H1 (cell line): ENCODE measurements around the gene AKR1C3. TPM values are rescaled to one million over a fixed set of nuclear protein-coding genes. Genes with fewer than 3 reads are reported as not detected.

Source experiments
- YY1 ChIP-seq: IDR thresholded peaks from 2 replicates; pipeline ENCODE4 v1.6.1; 2011; ENCODE audit warnings: low read depth, mild to moderate bottlenecking, low read length
- polyA plus RNA-seq, 7 experiments: library from polyadenylated mRNA; depleted of rRNA in 3 of 7; stranded (reverse) in 5 of 7; unstranded in 2 of 7; fragments of >200 nt in 5 of 7; fragments of 200-250 nt in 2 of 7; gene quantifications; 1 replicate in 5 of 7; 2 replicates in 1 of 7; 4 replicates in 1 of 7; pipeline versions ENCODE4 v1.2.1 to v1.2.3, GENCODE V29; 2011 to 2013; ENCODE audit warnings: missing spikeins in 2 of 7, mixed read lengths in 2 of 7
- total RNA-seq: library from RNA; stranded (reverse); fragmentation: NEBNext Ultra II Directional; extraction: Animal tissue kit (Norgen Biotek cat#: 25700); gene quantifications from 2 replicates; pipeline ENCODE4 v1.2.1, GENCODE V29; 2021

The AKR1C3 gene
- total and polyA plus RNA-seq, 2 of the 8 experiments (the other 6 are each of a cell fraction or from before 2014, with no cell fraction given) = 4.6 to 6.9 TPM

- TF ChIP-seq YY1 = no peak
Observed at GRCh38 chr10:5135581-5135980, 41.4 kb downstream of the AKR1C3 start (continued).
